Panc1 (cell line): ENCODE data around the gene GAN. TPM values are rescaled to one million over a fixed set of nuclear protein-coding genes. Genes with fewer than 3 reads are reported as not detected.

ENCODE experiments used
- ATAC-seq: fragments of 200-7000 bp; cut with Tn5 transposase; 2 replicates; pipeline ENCODE4 v1.9.1; 2020; ENCODE audit warnings: mild to moderate bottlenecking, moderate library complexity
- BruUV-seq: library from RNA; stranded (reverse); fragments of 400-500 nt; replicated peaks from 2 replicates; lab custom pipeline; 2021; lab: Mats Ljungman, UMichigan
- CTCF ChIA-PET: fragments of 300-600 bp; sonication (Branson Sonifier 250); formaldehyde crosslinking; loops from one replicate; lab custom pipeline; 2022; ENCODE audit warnings: antibody characterized with exemption; lab: Charles Lee
- POLR2A ChIA-PET: fragments of 300-600 bp; sonication (Branson Sonifier 250); formaldehyde crosslinking; loops from one replicate; lab custom pipeline; 2022; ENCODE audit warnings: antibody characterized with exemption; lab: Charles Lee
- DNase-seq: peaks from one replicate; pipeline ENCODE4 v3.0.0-alpha.2; 2010; ENCODE audit warnings: low read depth, low spot score
- H3K27ac ChIP-seq: 2 replicates; pipeline ENCODE4 v1.5.1; 2011; ENCODE audit warnings: mild to moderate bottlenecking, low read length, inconsistent platforms
- H3K27me3 ChIP-seq: fragments of 200-500 bp; sonication (Bioruptor generic); 2 replicates; pipeline ENCODE4 v1.6.0; 2014; ENCODE audit warnings: low read length, inconsistent platforms; ENCODE audit not compliant: control insufficient read depth, insufficient read depth
- H3K36me3 ChIP-seq: fragments of 200-500 bp; sonication (Bioruptor generic); 2 replicates; pipeline ENCODE4 v1.5.1; 2014; ENCODE audit warnings: inconsistent platforms, mild to moderate bottlenecking, low read length, moderate library complexity; ENCODE audit not compliant: control insufficient read depth, insufficient read depth
- H3K4me1 ChIP-seq: 2 replicates; pipeline ENCODE4 v1.5.1; 2011; ENCODE audit warnings: inconsistent platforms, mild to moderate bottlenecking, low read length, moderate library complexity; ENCODE audit not compliant: control insufficient read depth, insufficient read depth
- H3K4me3 ChIP-seq, 2 experiments: 2 replicates each; pipeline ENCODE4 v1.5.1; 2011 to 2012; ENCODE audit warnings: low read depth in 2 of 2, low read length in 2 of 2, mild to moderate bottlenecking in 2 of 2, inconsistent platforms in 1 of 2, moderate library complexity in 1 of 2
- H3K9me3 ChIP-seq: fragments of 200-500 bp; sonication (Bioruptor generic); 2 replicates; pipeline ENCODE4 v1.5.1; 2014; ENCODE audit warnings: low read depth, mild to moderate bottlenecking, inconsistent platforms, low read length, moderate library complexity; ENCODE audit not compliant: control insufficient read depth, insufficient read depth
- POLR2AphosphoS5 ChIP-seq: IDR thresholded peaks from 2 replicates; pipeline ENCODE4 v1.6.1; 2012; ENCODE audit warnings: mild to moderate bottlenecking, low read depth, low read length, moderate library complexity
- SIN3A ChIP-seq: IDR thresholded peaks from 2 replicates; pipeline ENCODE4 v1.6.1; 2012; ENCODE audit warnings: low read depth, mild to moderate bottlenecking, low read length, moderate library complexity, borderline replicate concordance; ENCODE audit not compliant: insufficient read depth
- TCF7L2 ChIP-seq: IDR thresholded peaks from 2 replicates; pipeline ENCODE4 v1.6.1; 2011; ENCODE audit warnings: mild to moderate bottlenecking, low read depth, low read length, inconsistent platforms
- in situ Hi-C: cut with HindIII; loops from 2 replicates; pipeline ENCODE4 v1.10.0; 2016; ENCODE audit warnings: low sequenced_read_pairs, low pct_unique_long_range_greater_than_20kb
- intact Hi-C: fragments of 100-400 bp; cut with micrococcal nuclease; formaldehyde crosslinking; loops from one replicate; pipeline ENCODE4 v1.10.0; 2022; ENCODE audit not compliant: unreplicated experiment
- total RNA-seq: library from RNA; stranded (reverse); gene quantifications from one replicate; pipeline ENCODE4 v1.2.1, GENCODE V29; 2021; ENCODE audit not compliant: unreplicated experiment
- TF ChIP-seq, protein P1 (sequence below): fragments of 450-650 bp; IDR thresholded peaks from 2 replicates; pipeline ENCODE4 v1.5.1; 2017; ENCODE audit warnings: mild to moderate bottlenecking
- TF ChIP-seq, protein P2 (sequence below), 2 experiments: IDR thresholded peaks; 2 replicates each; pipeline ENCODE4 v1.6.1; 2011 to 2012; ENCODE audit warnings: low read depth in 2 of 2, control low read depth in 1 of 2, low read length in 1 of 2, mild to moderate bottlenecking in 1 of 2, moderate library complexity in 1 of 2; ENCODE audit not compliant: insufficient read depth in 1 of 2

Gene GAN
- total RNA-seq, 1 experiment from 2014 or later: 9.1 TPM

DNA sequence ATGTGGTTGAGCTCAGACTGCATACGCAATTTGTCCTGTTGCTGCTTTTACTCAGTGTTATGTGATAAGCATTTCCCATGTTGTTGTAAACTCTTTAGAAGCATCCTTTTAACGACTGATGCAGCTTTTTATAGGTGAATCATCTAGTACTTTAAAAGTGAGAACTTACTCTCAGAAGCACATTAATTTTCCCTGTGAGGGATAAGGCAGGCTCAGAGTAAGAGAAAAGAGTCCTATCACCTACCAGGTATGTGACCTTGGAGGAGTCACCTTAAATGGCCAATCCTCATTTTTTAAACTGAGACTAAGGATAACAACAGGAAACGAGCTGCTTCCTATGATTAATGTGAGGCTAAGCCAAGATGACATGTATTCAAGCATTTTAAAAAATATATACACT is 34.4 kb upstream of the GAN start:
- in situ Hi-C loops (no loop called here), intact Hi-C loops (no loop called here)
- no peak for ATAC-seq
- Histone ChIP-seq H3K36me3 (no peaks in the 10 kb centered on the region), H3K4me1 (no peaks in the 10 kb centered on the region), H3K9me3 (no peaks in the 10 kb centered on the region), H3K27me3 (no peaks in the 10 kb centered on the region), H3K27ac (no peak overlapping the region), H3K4me3 (no peak overlapping the region)
- no peak for TF ChIP-seq TCF7L2
- no peak for TF ChIP-seq SIN3A
- TF ChIP-seq, protein P1, sequence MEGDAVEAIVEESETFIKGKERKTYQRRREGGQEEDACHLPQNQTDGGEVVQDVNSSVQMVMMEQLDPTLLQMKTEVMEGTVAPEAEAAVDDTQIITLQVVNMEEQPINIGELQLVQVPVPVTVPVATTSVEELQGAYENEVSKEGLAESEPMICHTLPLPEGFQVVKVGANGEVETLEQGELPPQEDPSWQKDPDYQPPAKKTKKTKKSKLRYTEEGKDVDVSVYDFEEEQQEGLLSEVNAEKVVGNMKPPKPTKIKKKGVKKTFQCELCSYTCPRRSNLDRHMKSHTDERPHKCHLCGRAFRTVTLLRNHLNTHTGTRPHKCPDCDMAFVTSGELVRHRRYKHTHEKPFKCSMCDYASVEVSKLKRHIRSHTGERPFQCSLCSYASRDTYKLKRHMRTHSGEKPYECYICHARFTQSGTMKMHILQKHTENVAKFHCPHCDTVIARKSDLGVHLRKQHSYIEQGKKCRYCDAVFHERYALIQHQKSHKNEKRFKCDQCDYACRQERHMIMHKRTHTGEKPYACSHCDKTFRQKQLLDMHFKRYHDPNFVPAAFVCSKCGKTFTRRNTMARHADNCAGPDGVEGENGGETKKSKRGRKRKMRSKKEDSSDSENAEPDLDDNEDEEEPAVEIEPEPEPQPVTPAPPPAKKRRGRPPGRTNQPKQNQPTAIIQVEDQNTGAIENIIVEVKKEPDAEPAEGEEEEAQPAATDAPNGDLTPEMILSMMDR: no peak
- TF ChIP-seq POLR2AphosphoS5: no peak
- TF ChIP-seq, protein P2, sequence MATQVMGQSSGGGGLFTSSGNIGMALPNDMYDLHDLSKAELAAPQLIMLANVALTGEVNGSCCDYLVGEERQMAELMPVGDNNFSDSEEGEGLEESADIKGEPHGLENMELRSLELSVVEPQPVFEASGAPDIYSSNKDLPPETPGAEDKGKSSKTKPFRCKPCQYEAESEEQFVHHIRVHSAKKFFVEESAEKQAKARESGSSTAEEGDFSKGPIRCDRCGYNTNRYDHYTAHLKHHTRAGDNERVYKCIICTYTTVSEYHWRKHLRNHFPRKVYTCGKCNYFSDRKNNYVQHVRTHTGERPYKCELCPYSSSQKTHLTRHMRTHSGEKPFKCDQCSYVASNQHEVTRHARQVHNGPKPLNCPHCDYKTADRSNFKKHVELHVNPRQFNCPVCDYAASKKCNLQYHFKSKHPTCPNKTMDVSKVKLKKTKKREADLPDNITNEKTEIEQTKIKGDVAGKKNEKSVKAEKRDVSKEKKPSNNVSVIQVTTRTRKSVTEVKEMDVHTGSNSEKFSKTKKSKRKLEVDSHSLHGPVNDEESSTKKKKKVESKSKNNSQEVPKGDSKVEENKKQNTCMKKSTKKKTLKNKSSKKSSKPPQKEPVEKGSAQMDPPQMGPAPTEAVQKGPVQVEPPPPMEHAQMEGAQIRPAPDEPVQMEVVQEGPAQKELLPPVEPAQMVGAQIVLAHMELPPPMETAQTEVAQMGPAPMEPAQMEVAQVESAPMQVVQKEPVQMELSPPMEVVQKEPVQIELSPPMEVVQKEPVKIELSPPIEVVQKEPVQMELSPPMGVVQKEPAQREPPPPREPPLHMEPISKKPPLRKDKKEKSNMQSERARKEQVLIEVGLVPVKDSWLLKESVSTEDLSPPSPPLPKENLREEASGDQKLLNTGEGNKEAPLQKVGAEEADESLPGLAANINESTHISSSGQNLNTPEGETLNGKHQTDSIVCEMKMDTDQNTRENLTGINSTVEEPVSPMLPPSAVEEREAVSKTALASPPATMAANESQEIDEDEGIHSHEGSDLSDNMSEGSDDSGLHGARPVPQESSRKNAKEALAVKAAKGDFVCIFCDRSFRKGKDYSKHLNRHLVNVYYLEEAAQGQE (IDR thresholded peaks at IDR 0.05; ENCODE audit: insufficient read depth in 1 of 2, low read depth in 2 of 2, low read length in 1 of 2): no peak
- BruUV-seq: no TSS peak
- no peak for DNase-seq
- CTCF ChIA-PET: no interaction called here
- POLR2A ChIA-PET: no interaction called here

DNA sequence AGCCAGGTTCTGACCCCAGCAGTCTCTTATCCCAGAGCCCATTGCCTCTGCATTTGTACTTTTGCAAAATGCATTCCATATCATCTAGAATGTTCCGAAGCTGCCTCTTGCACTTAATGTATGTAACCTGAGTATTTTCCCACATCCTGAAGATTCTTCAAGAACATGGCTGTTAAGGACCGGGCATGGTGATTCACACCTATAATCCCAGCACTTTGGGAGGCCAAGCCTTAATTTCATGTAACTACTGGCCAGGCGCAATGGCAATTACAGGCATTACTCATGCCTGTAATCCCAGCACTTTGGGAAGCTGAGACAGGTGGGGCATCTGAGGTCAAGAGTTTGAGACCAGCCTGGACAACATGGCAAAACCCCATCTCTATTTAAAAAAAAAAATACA is 31.7 kb upstream of the GAN start:
- ChIA-PET POLR2A (no interaction called here), CTCF (no interaction called here)
- Histone ChIP-seq H3K4me1 (no peaks in the 10 kb centered on the region), H3K4me3 (no peak overlapping the region), H3K27me3 (no peaks in the 10 kb centered on the region), H3K36me3 (no peaks in the 10 kb centered on the region), H3K27ac (no peak overlapping the region), H3K9me3 (no peaks in the 10 kb centered on the region)
- in situ Hi-C loops (no loop called here), intact Hi-C loops (no loop called here)
- DNase-seq (no peak), ATAC-seq (no peak)
- no TSS peak for BruUV-seq
- no peak for TF ChIP-seq POLR2AphosphoS5
- TF ChIP-seq, protein P1: no peak
- TF ChIP-seq, protein P2 (IDR thresholded peaks at IDR 0.05; ENCODE audit: insufficient read depth in 1 of 2, low read depth in 2 of 2, low read length in 1 of 2): no peak
